ENCODE results near the gene MRPL17.
"Not testable (repeated sequence)": the region's sequence is repeated elsewhere in the genome, so short reads cannot be mapped to it uniquely, and the experiment has no call there.

Gene MRPL17

GRCh38 chr11:6694229-6694535 is 11.0 kb upstream of the MRPL17 start:
- no peak for TF ChIP-seq CTCF (IDR thresholded peaks at IDR 0.05; ENCODE audit: low read depth, low read length)
- no peak for DNase-seq (ENCODE audit: extremely low read depth, low read depth)

- no peak for TF ChIP-seq CTCF (IDR thresholded peaks at IDR 0.05; ENCODE audit: low read depth, low read length)
- DNase-seq (ENCODE audit: extremely low read depth, low read depth): peak; percentile 38
Measured at GRCh38 chr11:6693342-6694228, 10.4 kb upstream of the MRPL17 start.

GRCh38 chr11:6692128-6692527 is 9.0 kb upstream of the MRPL17 start:
- no peak for TF ChIP-seq CTCF (IDR thresholded peaks at IDR 0.05; ENCODE audit: low read depth, low read length)
- no peak for DNase-seq (ENCODE audit: extremely low read depth, low read depth)

- not testable (repeated sequence) for DNase-seq (ENCODE audit: extremely low read depth, low read depth)
Measured at GRCh38 chr11:6690431-6691132, 7.4 kb upstream of the MRPL17 start.

- DNase-seq (ENCODE audit: extremely low read depth, low read depth): no peak
- no peak for TF ChIP-seq CTCF (IDR thresholded peaks at IDR 0.05; ENCODE audit: low read depth, low read length)
Measured at GRCh38 chr11:6687876-6688275, 4.7 kb upstream of the MRPL17 start.

GRCh38 chr11:6686006-6686405 is 2.9 kb upstream of the MRPL17 start:
- TF ChIP-seq CTCF (IDR thresholded peaks at IDR 0.05; ENCODE audit: low read depth, low read length): no peak
- DNase-seq (ENCODE audit: extremely low read depth, low read depth): no peak

GRCh38 chr11:6684068-6684467 is 928 bp upstream of the MRPL17 start:
- not testable (repeated sequence) for DNase-seq (ENCODE audit: extremely low read depth, low read depth)

GRCh38 chr11:6682591-6682935 is 577 bp downstream of the MRPL17 start:
- DNase-seq (ENCODE audit: extremely low read depth, low read depth): no peak
- no peak for TF ChIP-seq CTCF (IDR thresholded peaks at IDR 0.05; ENCODE audit: low read depth, low read length)

All from AG09319 (cell line).